Activated CD8-positive, alpha-beta memory T cell treated with anti-CD3 and anti-CD28 coated beads, Interleukin-2, amount 50 U/mL, for 24 hours (primary cell): ENCODE results near the gene WDR55.
"Not testable (repeated sequence)": the region's sequence is repeated elsewhere in the genome, so short reads cannot be mapped to it uniquely, and the experiment has no call there.

Experiments
- DNase-seq: peaks from one replicate; pipeline ENCODE4 v3.0.0-alpha.2; 2020; ENCODE audit errors: extremely low read depth

The WDR55 gene

DNA sequence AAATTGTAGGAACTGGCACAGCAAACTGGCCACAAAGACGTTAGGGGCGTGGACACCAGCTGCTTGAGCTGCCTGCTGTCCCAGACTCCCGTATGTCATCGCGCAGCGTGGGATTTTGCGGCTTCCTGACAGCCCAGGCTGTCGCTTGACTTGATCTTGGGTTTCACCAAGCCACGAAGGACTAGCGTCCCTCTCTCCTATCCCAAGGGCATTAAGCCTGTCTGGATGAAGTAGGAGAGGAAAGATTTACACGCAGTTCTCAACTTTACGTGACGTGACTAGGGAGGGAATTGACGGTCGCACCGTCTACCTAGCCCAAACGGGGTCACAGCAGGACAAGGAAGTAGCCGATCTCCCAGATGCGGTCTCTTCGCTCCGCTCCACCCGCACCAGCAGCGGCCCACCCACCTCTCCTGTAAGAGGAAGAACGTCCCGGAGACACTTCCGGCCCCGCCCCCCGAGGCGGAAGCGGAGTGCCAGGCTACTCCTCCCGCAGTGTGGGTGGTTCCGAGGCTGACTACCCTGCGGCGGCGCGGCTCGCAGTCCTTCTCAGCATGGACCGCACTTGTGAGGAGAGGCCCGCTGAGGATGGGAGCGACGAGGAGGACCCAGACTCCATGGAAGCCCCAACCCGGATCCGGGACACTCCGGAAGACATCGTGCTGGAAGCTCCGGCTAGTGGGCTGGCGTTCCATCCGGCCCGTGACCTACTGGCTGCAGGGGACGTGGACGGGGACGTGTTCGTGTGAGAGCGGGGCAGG lies at the start of gene WDR55:
Gene WDR55 (plus strand): TSS at position 546 of the 761 bp plus-strand sequence. CDS start 9 bp downstream, at position 555.
- DNase-seq: peak; percentile 88

DNA sequence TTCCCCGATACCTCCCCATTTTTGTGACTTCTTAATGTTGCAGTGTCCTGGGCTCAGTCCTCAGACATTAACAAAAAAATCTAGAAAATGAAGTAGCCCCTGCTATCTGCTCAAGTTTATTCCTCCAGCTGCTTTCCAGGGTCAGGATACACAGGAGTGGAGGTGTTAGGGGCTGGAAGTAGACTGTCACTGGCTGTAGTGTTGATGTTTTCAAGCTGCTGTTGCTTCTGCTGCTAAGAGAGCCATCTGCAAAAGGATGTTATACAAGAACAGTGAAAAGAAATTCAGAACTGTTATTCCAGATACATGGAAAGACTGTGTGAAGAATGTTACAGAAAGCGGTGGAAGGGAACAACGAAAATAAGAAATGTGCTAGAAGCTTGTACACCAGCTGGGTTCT lies 42.4 kb upstream of the WDR55 start:
- DNase-seq: no peak

DNA sequence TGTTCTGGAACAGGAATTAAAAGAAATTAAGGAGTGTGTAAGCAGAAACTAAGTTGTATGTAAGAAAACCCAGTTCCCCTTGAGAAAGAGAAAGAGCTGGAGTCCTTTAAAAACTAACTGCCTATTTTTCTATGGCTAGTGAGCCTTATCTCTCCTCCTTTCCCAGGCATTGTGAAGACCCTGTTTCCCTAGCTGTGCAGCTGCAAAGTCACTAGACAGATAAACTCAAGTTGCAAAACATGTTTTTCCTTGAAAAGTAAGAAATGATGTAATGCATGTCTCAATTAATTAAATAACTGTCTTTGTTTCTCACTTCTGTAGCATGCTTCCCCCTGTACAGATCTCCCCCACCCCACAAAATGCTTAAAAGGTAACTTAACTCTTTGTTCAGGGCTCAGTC lies 41.6 kb upstream of the WDR55 start:
- not testable (repeated sequence) for DNase-seq

DNA sequence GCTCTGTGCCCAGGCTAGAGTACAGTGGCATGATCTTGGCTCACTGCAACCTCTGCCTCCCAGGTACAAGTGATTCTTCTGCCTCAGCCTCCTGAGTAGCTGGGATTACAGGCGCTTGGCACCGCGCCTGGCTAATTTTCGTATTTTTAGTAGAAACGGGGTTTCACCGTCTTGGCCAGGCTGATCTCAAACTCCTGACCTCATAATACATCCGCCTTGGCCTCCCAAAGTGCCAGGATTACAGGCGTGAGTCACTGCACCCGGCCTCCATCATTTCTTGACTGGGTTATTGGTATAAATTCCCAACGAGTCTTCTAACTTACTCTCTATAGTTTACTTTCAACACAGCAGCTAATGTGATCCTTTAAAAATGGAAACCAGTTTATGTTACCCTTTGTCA lies 39.8 kb upstream of the WDR55 start:
- not testable (repeated sequence) for DNase-seq

- DNase-seq: no peak
Observed at GRCh38 chr5:140627972-140628371, 36.7 kb upstream of the WDR55 start.

DNA sequence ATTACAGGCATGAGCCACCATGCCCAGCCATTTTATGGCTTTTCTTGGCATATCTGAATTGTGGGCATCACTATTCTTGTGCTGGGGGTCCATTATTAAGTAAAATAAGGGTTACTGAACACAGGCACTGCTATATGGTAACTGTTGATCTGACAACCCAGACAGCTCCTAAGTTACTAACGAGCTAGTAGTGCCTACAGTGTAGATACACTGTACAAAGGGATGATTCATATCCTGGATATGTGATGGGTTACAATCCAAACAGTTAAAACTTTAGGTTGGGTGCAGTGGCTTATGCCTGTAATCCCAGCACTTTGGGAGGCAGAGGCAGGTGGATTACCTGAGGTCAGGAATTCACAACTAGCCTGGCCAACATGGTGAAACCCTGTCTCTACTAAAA lies 36.0 kb upstream of the WDR55 start:
- DNase-seq: no peak

DNA sequence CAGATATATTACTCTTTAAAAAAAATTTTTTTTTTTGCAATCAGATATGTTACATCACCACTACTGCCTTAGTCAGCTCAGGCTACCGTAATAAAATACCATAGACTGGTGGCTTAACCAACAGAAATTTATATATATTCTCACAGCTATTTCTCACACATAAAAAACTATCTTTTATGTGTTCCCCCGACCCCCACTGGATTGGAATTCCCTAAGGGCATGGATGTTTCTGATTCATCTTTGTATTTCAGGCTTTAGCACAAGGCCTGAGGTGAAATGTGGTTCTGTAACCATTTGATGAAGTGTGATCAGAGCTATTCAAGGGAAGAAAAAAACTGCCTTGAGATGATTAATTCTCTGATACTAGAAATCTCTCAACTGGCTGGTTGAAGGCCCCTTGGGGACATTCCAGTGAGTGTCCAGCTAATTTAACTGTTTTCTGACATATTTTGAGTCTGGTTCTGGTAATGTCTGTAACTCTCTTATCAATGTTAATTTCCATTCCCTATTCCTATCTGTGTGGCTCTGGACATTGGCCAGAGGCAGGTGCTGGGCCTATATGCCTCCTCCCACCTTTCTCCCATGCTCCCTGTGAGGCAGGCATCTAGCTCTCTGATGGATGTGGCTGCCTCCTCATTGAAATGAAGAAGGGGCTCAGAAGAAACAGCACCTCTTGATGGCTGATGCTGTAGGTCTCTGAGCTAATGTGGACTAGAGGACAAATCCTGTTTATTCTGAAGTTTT lies 34.2 kb upstream of the WDR55 start:
- no peak for DNase-seq

- DNase-seq: no peak
Observed at GRCh38 chr5:140631036-140631417, 33.7 kb upstream of the WDR55 start.

GRCh38 chr5:140631831-140632365 lies 32.8 kb upstream of the WDR55 start:
- no peak for DNase-seq

GRCh38 chr5:140632366-140633020 lies 32.2 kb upstream of the WDR55 start:
- DNase-seq: no peak

DNA sequence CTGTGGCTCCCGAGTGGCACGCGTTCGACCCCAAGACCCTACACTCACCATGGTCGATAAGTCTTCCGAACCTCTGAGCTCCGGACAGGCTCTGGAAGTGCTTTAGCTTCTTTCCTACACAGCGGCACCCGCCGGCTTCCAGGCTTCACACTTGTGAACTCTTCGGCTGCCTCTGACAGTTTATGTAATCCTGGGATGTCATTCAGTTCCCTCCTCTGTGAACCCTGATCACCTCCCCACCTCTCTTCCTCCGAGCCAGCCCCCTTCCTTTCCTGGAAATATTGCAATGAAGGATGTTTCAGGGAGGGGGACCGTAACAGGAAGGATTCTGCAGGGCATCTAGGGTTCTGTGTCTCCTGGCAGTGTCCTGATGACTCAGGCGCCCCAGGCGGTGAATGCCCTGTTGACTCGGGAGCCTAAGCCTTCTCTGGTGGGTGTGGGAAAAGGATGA lies 31.7 kb upstream of the WDR55 start, which contains the start of gene CD14:
Gene CD14 (minus strand): TSS at position 155 of the 451 bp plus-strand sequence. CDS start 104 bp downstream, at position 51.
- no peak for DNase-seq

DNA sequence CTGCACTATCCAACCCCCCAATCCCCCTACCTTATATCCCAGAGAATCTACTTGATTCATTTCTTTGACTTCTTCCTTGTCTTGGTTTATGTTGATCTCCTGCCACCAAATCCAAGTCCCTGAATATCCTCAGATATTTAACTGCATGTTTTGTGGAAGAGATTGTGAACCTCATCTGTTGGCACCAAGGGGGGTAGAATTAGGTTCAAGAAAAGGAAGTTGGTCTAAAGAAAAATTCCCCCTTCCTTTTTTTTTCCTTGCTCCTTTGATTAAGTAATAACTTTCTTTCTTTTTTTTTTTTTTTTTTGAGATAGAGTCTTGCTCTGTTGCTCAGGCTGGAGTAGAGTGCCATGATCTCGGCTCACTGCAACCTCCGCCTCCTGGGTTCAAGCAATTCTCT lies 31.2 kb upstream of the WDR55 start:
- no peak for DNase-seq

DNA sequence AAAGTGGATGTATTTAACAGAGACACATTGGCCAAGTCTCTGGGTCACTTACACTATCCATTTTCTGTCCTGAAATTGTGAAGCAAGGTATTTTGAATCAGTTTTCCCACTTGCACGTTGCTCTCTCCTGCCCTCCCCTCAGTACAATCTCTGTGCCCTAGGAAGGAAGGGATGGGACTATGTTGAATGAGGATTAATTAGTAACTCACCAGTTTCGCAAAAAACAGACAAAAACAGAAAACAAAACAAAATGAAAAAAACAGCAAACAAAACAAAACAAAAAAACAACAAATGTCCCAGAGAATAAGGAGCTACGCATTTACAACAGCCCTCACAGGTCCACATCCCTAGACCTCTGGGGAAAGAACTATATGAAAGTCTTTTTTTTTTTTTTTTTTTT lies 30.6 kb upstream of the WDR55 start:
- DNase-seq: no peak

GRCh38 chr5:140635291-140636257 lies 29.1 kb upstream of the WDR55 start:
- DNase-seq: no peak

DNA sequence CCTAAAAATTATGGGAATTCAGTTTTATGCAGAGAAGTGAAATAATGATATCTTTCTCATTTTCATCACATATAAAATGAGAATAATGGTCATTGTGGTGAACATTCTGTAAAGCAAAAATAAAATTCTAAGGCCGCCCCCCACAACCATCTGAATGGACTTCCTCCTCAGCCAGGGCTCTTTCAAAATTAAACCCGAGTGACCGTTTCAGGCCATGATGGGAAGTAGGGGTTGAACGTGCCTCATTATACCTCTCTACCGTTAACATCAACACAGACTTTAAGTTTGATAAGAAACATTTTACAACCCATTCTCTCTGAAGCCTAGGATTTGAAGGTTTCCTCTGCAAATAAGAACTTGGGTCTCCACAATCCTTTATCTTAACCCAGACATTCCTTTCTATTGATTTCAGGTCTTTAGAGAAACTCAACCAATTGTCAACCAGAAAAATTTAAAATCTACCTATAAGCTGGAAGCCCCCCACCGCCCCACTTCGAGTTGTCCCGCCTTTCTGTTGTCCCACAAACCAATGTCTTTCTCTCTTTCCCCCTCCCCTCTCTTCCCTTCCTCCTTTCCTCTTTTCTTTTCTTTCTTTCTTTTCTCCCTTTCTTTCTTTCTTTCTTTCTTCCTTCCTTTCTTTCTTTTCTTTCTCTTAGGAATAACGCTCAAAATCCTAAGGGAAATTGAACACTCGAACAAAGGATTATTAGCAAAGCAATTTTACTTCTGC lies 27.2 kb upstream of the WDR55 start:
- DNase-seq: no peak

DNA sequence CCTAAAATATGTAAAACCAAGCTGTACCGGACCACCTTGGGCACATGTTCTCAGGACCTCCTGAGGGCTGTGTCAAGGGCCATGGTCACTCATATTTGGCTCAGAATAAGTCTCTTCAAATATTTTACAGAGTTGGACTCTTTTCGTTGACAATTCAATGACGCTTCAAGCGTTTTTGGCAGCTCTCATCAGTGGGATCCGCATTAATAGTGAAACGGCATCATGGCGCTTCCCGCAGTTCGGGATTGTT lies 25.9 kb upstream of the WDR55 start:
- DNase-seq: not testable (repeated sequence)

DNA sequence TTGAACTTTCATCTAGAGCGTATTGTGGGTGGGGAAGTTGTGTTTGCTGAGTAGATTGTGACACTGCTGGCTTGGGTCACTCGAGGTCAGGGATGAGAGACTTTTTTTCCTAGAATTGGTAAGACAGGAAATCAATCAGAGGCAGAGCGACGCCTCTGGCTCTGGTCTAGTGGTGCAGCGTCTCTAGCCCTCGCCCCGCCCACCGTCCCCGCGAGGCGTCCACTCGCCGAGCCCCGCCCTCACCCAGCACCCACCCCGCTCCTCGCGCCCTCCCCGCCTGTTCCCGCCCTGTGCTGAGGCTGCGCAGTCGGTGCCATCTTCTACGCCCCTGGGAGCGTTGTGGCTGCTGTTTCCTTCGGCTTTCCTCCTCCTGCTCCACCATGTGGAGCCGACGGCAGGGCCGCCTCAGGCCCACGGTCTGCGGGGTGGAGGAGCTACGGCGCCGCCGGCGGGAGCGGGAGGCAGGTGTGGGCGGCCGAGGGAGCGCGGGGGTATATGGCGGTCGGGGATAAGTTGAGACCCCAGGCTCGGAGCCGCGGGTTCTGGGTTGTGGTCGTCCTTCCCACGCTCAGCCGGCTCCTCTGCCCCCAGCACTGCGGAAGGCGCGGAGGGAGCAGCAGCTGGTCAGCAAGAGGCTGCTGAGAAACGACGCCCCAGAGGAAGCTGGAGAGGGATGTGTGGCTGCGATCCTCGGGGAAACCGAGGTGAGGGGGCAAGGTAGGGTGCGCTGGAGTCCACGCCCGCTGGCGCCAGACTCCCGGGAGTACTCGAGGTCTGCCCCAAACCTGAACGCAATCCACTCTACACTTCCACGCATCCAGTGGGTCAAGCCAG lies 25.3 kb upstream of the WDR55 start, which contains the start of gene TMCO6:
Gene TMCO6 (plus strand): TSS at position 304 of the 834 bp plus-strand sequence. CDS start 77 bp downstream, at position 381.
- DNase-seq: peak; percentile 91

DNA sequence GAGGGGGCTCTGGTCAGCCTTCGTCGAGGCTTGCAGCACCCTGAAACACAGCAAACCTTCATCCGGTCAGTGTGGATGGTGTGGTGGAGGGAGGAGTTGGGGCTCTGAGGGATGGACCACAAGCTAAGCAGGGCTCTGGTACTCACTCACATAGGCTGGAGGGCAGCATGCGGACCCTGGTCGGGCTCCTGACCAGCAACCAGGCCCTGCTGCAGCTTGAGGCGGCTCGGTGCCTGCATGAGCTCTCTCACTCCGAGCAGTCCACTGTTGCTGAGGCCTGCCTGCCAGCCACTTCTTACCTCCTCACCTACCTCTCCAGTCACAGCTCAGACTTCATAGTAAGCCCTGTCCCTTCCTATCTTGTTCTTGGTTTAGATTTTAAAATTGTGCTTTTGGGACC lies 23.0 kb upstream of the WDR55 start:
- DNase-seq: no peak

DNA sequence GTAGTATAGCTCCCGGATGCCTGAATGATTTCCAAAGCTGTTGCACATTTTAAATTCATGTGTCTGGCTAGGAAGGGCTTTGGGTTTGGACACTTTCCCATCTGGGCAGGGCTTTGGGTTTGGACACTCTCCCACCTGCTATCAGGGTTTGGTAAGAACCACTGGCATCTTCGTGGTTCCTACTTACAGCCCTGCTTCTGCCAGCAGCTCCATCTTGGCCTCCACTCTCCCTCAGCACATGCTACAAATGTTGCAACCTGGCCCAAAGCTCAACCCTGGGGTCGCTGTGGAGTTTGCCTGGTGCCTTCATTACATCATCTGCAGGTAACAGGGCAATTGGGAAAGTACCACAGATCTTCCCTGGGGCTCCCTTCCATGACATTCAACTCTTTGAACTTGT lies 22.0 kb upstream of the WDR55 start:
- DNase-seq: no peak

DNA sequence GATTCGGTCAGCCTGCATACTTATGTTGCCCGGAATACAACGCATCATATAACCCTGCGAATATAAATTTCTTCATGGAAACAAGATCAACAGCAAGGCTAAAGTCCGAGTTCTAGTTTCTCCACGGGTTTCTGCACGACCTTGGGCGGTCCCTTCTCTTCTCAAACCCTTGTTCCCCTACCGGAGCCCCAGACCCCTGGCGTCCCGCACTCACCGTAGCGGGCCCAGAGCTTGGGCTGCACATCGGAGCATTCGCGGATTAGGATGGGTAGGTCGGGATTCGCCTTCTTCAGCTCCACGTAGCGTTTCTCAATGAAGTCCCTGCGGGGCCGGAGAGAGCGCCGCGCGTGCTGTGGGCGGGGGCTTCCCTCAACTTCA lies 17.7 kb upstream of the WDR55 start:
- no peak for DNase-seq
